ENCODE measurements around the gene HORMAD2.
"Not testable (repeated sequence)": the region's sequence is repeated elsewhere in the genome, so short reads cannot be mapped to it uniquely, and the experiment has no call there.

HORMAD2 gene

GRCh38 chr22:30078320-30079311 is 1.6 kb upstream of the HORMAD2 start:
- H3K9ac ChIP-seq (ENCODE audit: low read length in 2 of 2): no peak overlapping the region
- H3K4me3 ChIP-seq (ENCODE audit: low read length in 2 of 2): no peak overlapping the region
- H3K27me3 ChIP-seq (ENCODE audit: control insufficient read depth in 1 of 2, insufficient read depth in 2 of 2, low read length in 2 of 2): peaks cover 8 to 16% of the 10 kb centered on the region in 2 donors
- no peaks in the 10 kb centered on the region for H3K4me1 ChIP-seq (ENCODE audit: control insufficient read depth, insufficient read depth, low read length)
- no peaks in the 10 kb centered on the region for H3K36me3 ChIP-seq (ENCODE audit: control insufficient read depth in 2 of 2, insufficient read depth in 2 of 2, low read length in 2 of 2)
- H3K9me3 ChIP-seq (ENCODE audit: control insufficient read depth in 2 of 2, low read length in 2 of 2): no peaks in the 10 kb centered on the region
- no peak overlapping the region for H3K27ac ChIP-seq (ENCODE audit: low read length)

- Histone ChIP-seq H3K9ac (ENCODE audit: low read length in 2 of 2) (no peak overlapping the region), H3K36me3 (ENCODE audit: control insufficient read depth in 2 of 2, insufficient read depth in 2 of 2, low read length in 2 of 2) (no peaks in the 10 kb centered on the region), H3K27ac (ENCODE audit: low read length) (no peak overlapping the region), H3K27me3 (ENCODE audit: control insufficient read depth in 1 of 2, insufficient read depth in 2 of 2, low read length in 2 of 2) (peaks cover 8 to 16% of the 10 kb centered on the region in 2 donors), H3K9me3 (ENCODE audit: control insufficient read depth in 2 of 2, low read length in 2 of 2) (no peaks in the 10 kb centered on the region), H3K4me1 (ENCODE audit: control insufficient read depth, insufficient read depth, low read length) (no peaks in the 10 kb centered on the region), H3K4me3 (ENCODE audit: low read length in 2 of 2) (no peak overlapping the region)
Observed at GRCh38 chr22:30080805-30081204, 541 bp downstream of the HORMAD2 start.

GRCh38 chr22:30086496-30086895 is 6.2 kb downstream of the HORMAD2 start:
- H3K36me3 ChIP-seq (ENCODE audit: control insufficient read depth in 2 of 2, insufficient read depth in 2 of 2, low read length in 2 of 2): no peaks in the 10 kb centered on the region
- no peak overlapping the region for H3K27ac ChIP-seq (ENCODE audit: low read length)
- no peaks in the 10 kb centered on the region for H3K4me1 ChIP-seq (ENCODE audit: control insufficient read depth, insufficient read depth, low read length)
- no peak overlapping the region for H3K4me3 ChIP-seq (ENCODE audit: low read length in 2 of 2)
- H3K27me3 ChIP-seq (ENCODE audit: control insufficient read depth in 1 of 2, insufficient read depth in 2 of 2, low read length in 2 of 2): no peaks in the 10 kb centered on the region
- H3K9ac ChIP-seq (ENCODE audit: low read length in 2 of 2): no peak overlapping the region
- no peaks in the 10 kb centered on the region for H3K9me3 ChIP-seq (ENCODE audit: control insufficient read depth in 2 of 2, low read length in 2 of 2)

GRCh38 chr22:30087037-30087436 is 6.8 kb downstream of the HORMAD2 start:
- not testable (repeated sequence) for H3K36me3 ChIP-seq (ENCODE audit: control insufficient read depth in 2 of 2, insufficient read depth in 2 of 2, low read length in 2 of 2); H3K9ac ChIP-seq (ENCODE audit: low read length in 2 of 2); H3K27ac ChIP-seq (ENCODE audit: low read length); H3K27me3 ChIP-seq (ENCODE audit: control insufficient read depth in 1 of 2, insufficient read depth in 2 of 2, low read length in 2 of 2); H3K4me1 ChIP-seq (ENCODE audit: control insufficient read depth, insufficient read depth, low read length); H3K4me3 ChIP-seq (ENCODE audit: low read length in 2 of 2); H3K9me3 ChIP-seq (ENCODE audit: control insufficient read depth in 2 of 2, low read length in 2 of 2)

- no peaks in the 10 kb centered on the region for H3K36me3 ChIP-seq (ENCODE audit: control insufficient read depth in 2 of 2, insufficient read depth in 2 of 2, low read length in 2 of 2)
- H3K9me3 ChIP-seq (ENCODE audit: control insufficient read depth in 2 of 2, low read length in 2 of 2): no peaks in the 10 kb centered on the region
- H3K9ac ChIP-seq (ENCODE audit: low read length in 2 of 2): no peak overlapping the region
- H3K27me3 ChIP-seq (ENCODE audit: control insufficient read depth in 1 of 2, insufficient read depth in 2 of 2, low read length in 2 of 2): no peaks in the 10 kb centered on the region
- no peak overlapping the region for H3K27ac ChIP-seq (ENCODE audit: low read length)
- H3K4me1 ChIP-seq (ENCODE audit: control insufficient read depth, insufficient read depth, low read length): no peaks in the 10 kb centered on the region
- no peak overlapping the region for H3K4me3 ChIP-seq (ENCODE audit: low read length in 2 of 2)
Observed at GRCh38 chr22:30087611-30088010, 7.3 kb downstream of the HORMAD2 start.

GRCh38 chr22:30088468-30088867 is 8.2 kb downstream of the HORMAD2 start:
- H3K27me3 ChIP-seq (ENCODE audit: control insufficient read depth in 1 of 2, insufficient read depth in 2 of 2, low read length in 2 of 2): no peaks in the 10 kb centered on the region
- no peak overlapping the region for H3K9ac ChIP-seq (ENCODE audit: low read length in 2 of 2)
- H3K36me3 ChIP-seq (ENCODE audit: control insufficient read depth in 2 of 2, insufficient read depth in 2 of 2, low read length in 2 of 2): no peaks in the 10 kb centered on the region
- no peaks in the 10 kb centered on the region for H3K4me1 ChIP-seq (ENCODE audit: control insufficient read depth, insufficient read depth, low read length)
- H3K4me3 ChIP-seq (ENCODE audit: low read length in 2 of 2): no peak overlapping the region
- H3K27ac ChIP-seq (ENCODE audit: low read length): no peak overlapping the region
- H3K9me3 ChIP-seq (ENCODE audit: control insufficient read depth in 2 of 2, low read length in 2 of 2): no peaks in the 10 kb centered on the region

- Histone ChIP-seq H3K9me3 (ENCODE audit: control insufficient read depth in 2 of 2, low read length in 2 of 2) (no peaks in the 10 kb centered on the region), H3K4me3 (ENCODE audit: low read length in 2 of 2) (no peak overlapping the region), H3K9ac (ENCODE audit: low read length in 2 of 2) (no peak overlapping the region), H3K27me3 (ENCODE audit: control insufficient read depth in 1 of 2, insufficient read depth in 2 of 2, low read length in 2 of 2) (no peaks in the 10 kb centered on the region), H3K27ac (ENCODE audit: low read length) (no peak overlapping the region), H3K36me3 (ENCODE audit: control insufficient read depth in 2 of 2, insufficient read depth in 2 of 2, low read length in 2 of 2) (no peaks in the 10 kb centered on the region), H3K4me1 (ENCODE audit: control insufficient read depth, insufficient read depth, low read length) (no peaks in the 10 kb centered on the region)
Observed at GRCh38 chr22:30089655-30089974, 9.4 kb downstream of the HORMAD2 start.

GRCh38 chr22:30092686-30093085 is 12.4 kb downstream of the HORMAD2 start:
- Histone ChIP-seq H3K27me3 (ENCODE audit: control insufficient read depth in 1 of 2, insufficient read depth in 2 of 2, low read length in 2 of 2) (no peaks in the 10 kb centered on the region), H3K9me3 (ENCODE audit: control insufficient read depth in 2 of 2, low read length in 2 of 2) (no peaks in the 10 kb centered on the region), H3K9ac (ENCODE audit: low read length in 2 of 2) (no peak overlapping the region), H3K4me3 (ENCODE audit: low read length in 2 of 2) (no peak overlapping the region), H3K4me1 (ENCODE audit: control insufficient read depth, insufficient read depth, low read length) (no peaks in the 10 kb centered on the region), H3K36me3 (ENCODE audit: control insufficient read depth in 2 of 2, insufficient read depth in 2 of 2, low read length in 2 of 2) (no peaks in the 10 kb centered on the region), H3K27ac (ENCODE audit: low read length) (no peak overlapping the region)

GRCh38 chr22:30094804-30095203 is 14.5 kb downstream of the HORMAD2 start:
- H3K36me3 ChIP-seq (ENCODE audit: control insufficient read depth in 2 of 2, insufficient read depth in 2 of 2, low read length in 2 of 2): no peaks in the 10 kb centered on the region
- no peak overlapping the region for H3K27ac ChIP-seq (ENCODE audit: low read length)
- H3K9ac ChIP-seq (ENCODE audit: low read length in 2 of 2): no peak overlapping the region
- no peaks in the 10 kb centered on the region for H3K27me3 ChIP-seq (ENCODE audit: control insufficient read depth in 1 of 2, insufficient read depth in 2 of 2, low read length in 2 of 2)
- no peak overlapping the region for H3K4me3 ChIP-seq (ENCODE audit: low read length in 2 of 2)
- no peaks in the 10 kb centered on the region for H3K9me3 ChIP-seq (ENCODE audit: control insufficient read depth in 2 of 2, low read length in 2 of 2)
- H3K4me1 ChIP-seq (ENCODE audit: control insufficient read depth, insufficient read depth, low read length): no peaks in the 10 kb centered on the region

- no peak overlapping the region for H3K27ac ChIP-seq (ENCODE audit: low read length)
- no peaks in the 10 kb centered on the region for H3K36me3 ChIP-seq (ENCODE audit: control insufficient read depth in 2 of 2, insufficient read depth in 2 of 2, low read length in 2 of 2)
- no peaks in the 10 kb centered on the region for H3K9me3 ChIP-seq (ENCODE audit: control insufficient read depth in 2 of 2, low read length in 2 of 2)
- no peaks in the 10 kb centered on the region for H3K4me1 ChIP-seq (ENCODE audit: control insufficient read depth, insufficient read depth, low read length)
- H3K4me3 ChIP-seq (ENCODE audit: low read length in 2 of 2): no peak overlapping the region
- H3K27me3 ChIP-seq (ENCODE audit: control insufficient read depth in 1 of 2, insufficient read depth in 2 of 2, low read length in 2 of 2): no peaks in the 10 kb centered on the region
- no peak overlapping the region for H3K9ac ChIP-seq (ENCODE audit: low read length in 2 of 2)
Observed at GRCh38 chr22:30097861-30098260, 17.6 kb downstream of the HORMAD2 start.

- not testable (repeated sequence) for H3K9ac ChIP-seq (ENCODE audit: low read length in 2 of 2); H3K4me1 ChIP-seq (ENCODE audit: control insufficient read depth, insufficient read depth, low read length); H3K9me3 ChIP-seq (ENCODE audit: control insufficient read depth in 2 of 2, low read length in 2 of 2); H3K27ac ChIP-seq (ENCODE audit: low read length); H3K27me3 ChIP-seq (ENCODE audit: control insufficient read depth in 1 of 2, insufficient read depth in 2 of 2, low read length in 2 of 2); H3K4me3 ChIP-seq (ENCODE audit: low read length in 2 of 2); H3K36me3 ChIP-seq (ENCODE audit: control insufficient read depth in 2 of 2, insufficient read depth in 2 of 2, low read length in 2 of 2)
Observed at GRCh38 chr22:30100770-30101169, 20.5 kb downstream of the HORMAD2 start.

Data from stomach smooth muscle (tissue), 2 donors.